Caco-2 (cell line): Measurements from ENCODE around the gene BTNL9. TPM values are rescaled to one million over a fixed set of nuclear protein-coding genes. Genes with fewer than 3 reads are reported as not detected.
A peak's percentile ranks its signal among the peaks of the same experiment; 100 is the strongest.

Source experiments
- Bru-seq: library from RNA; stranded (reverse); fragments of 400-500 nt; gene quantifications from one replicate; lab custom pipeline; 2021; lab: Mats Ljungman, UMichigan
- BruChase-seq, 2 experiments: library from RNA; stranded (reverse); fragments of 400-500 nt; gene quantifications; one replicate each; lab custom pipeline; 2021; lab: Mats Ljungman, UMichigan
- BruUV-seq: library from RNA; stranded (reverse); fragments of 400-500 nt; replicated peaks from 2 replicates; lab custom pipeline; 2021; lab: Mats Ljungman, UMichigan
- CTCF ChIA-PET: fragments of 300-600 bp; sonication (Branson Sonifier 250); formaldehyde crosslinking; loops from one replicate; lab custom pipeline; 2022; ENCODE audit warnings: antibody characterized with exemption; lab: Charles Lee
- POLR2A ChIA-PET: fragments of 300-600 bp; sonication (Branson Sonifier 250); formaldehyde crosslinking; loops from one replicate; lab custom pipeline; 2022; ENCODE audit warnings: antibody characterized with exemption; lab: Charles Lee
- DNase-seq, 2 experiments: peaks; one replicate each; pipeline versions ENCODE4 v3.0.0 to v3.0.0-alpha.2; 2020 to 2022
- H3K27me3 ChIP-seq: replicated peaks from 2 replicates; pipeline ENCODE4 v1.6.0; 2011; ENCODE audit warnings: low read length; ENCODE audit not compliant: control insufficient read depth, insufficient read depth
- H3K36me3 ChIP-seq: 2 replicates; pipeline ENCODE4 v1.5.1; 2011; ENCODE audit warnings: low read length; ENCODE audit not compliant: control insufficient read depth, insufficient read depth
- H3K4me1 ChIP-seq: fragments of 250-450 bp; sonication (Bioruptor Pico); 2 replicates; pipeline ENCODE4 v1.5.1; 2020; ENCODE audit warnings: mild to moderate bottlenecking
- H3K4me3 ChIP-seq: 2 replicates; pipeline ENCODE4 v1.5.1; 2011; ENCODE audit warnings: low read depth, mild to moderate bottlenecking, control low read depth, low read length
- H3K9me3 ChIP-seq: fragments of 250-450 bp; sonication (Bioruptor Pico); 2 replicates; pipeline ENCODE4 v1.5.1; 2020; ENCODE audit warnings: mild to moderate bottlenecking, moderate library complexity
- H3K27ac Mint-ChIP-seq: one replicate; pipeline ENCODE4 v1.8.0; 2022; ENCODE audit warnings: mixed read lengths; ENCODE audit not compliant: unreplicated experiment
- H3K27me3 Mint-ChIP-seq: one replicate; pipeline ENCODE4 v1.8.0; 2022; ENCODE audit warnings: mixed read lengths; ENCODE audit not compliant: insufficient read depth, unreplicated experiment
- H3K36me3 Mint-ChIP-seq: one replicate; pipeline ENCODE4 v1.8.0; 2022; ENCODE audit warnings: mild to moderate bottlenecking, mixed read lengths; ENCODE audit not compliant: insufficient read depth, unreplicated experiment
- H3K4me1 Mint-ChIP-seq: one replicate; pipeline ENCODE4 v1.8.0; 2022; ENCODE audit warnings: low read depth, mixed read lengths; ENCODE audit not compliant: unreplicated experiment
- H3K4me3 Mint-ChIP-seq: one replicate; pipeline ENCODE4 v1.8.0; 2022; ENCODE audit warnings: mild to moderate bottlenecking, moderate library complexity, mixed read lengths; ENCODE audit not compliant: unreplicated experiment
- H3K9me3 Mint-ChIP-seq: one replicate; pipeline ENCODE4 v1.8.0; 2022; ENCODE audit warnings: mixed read lengths; ENCODE audit not compliant: unreplicated experiment
- intact Hi-C: fragments of 100-400 bp; cut with micrococcal nuclease; formaldehyde crosslinking; loops from one replicate; pipeline ENCODE4 v1.10.0; 2022; ENCODE audit not compliant: unreplicated experiment
- long read RNA-seq: library from polyadenylated mRNA; stranded (forward); transcript quantifications from one replicate; pipeline ENCODE4 v2.0.0, GENCODE V29; 2022
- total RNA-seq: library from RNA; stranded (reverse); gene quantifications from 2 replicates; pipeline ENCODE4 v1.2.3, GENCODE V29; 2022
- TF ChIP-seq, protein P1 (sequence below), 2 experiments: fragments of 200-600 bp in 1 of 2; IDR thresholded peaks; 1 replicate in 1 of 2; 2 replicates in 1 of 2; pipeline versions ENCODE4 v1.5.1 to v1.8.0; 2011 to 2022; ENCODE audit warnings: antibody characterized with exemption in 1 of 2, control low read depth in 1 of 2, inconsistent platforms in 1 of 2, low read depth in 1 of 2, low read length in 1 of 2, mild to moderate bottlenecking in 1 of 2, moderate library complexity in 1 of 2; ENCODE audit not compliant: insufficient read depth in 1 of 2, severe bottlenecking in 1 of 2, unreplicated experiment in 1 of 2

The BTNL9 gene
- total RNA-seq (8.4 and 10.0 TPM in 2 replicates), Bru-seq, nascent RNA (percentile 47 among the genes with signal in this experiment), BruChase-seq, experiment 1, labeled RNA remaining after a 2-hour chase (percentile 56 among the genes with signal in this experiment), BruChase-seq, experiment 2, labeled RNA remaining after a 6-hour chase (percentile 55 among the genes with signal in this experiment)
- long read RNA-seq, partial matches to known transcripts = 1 of 4 reads
- long read RNA-seq, other reads (novel, unspliced or antisense) = 3 of 4 reads

DNA sequence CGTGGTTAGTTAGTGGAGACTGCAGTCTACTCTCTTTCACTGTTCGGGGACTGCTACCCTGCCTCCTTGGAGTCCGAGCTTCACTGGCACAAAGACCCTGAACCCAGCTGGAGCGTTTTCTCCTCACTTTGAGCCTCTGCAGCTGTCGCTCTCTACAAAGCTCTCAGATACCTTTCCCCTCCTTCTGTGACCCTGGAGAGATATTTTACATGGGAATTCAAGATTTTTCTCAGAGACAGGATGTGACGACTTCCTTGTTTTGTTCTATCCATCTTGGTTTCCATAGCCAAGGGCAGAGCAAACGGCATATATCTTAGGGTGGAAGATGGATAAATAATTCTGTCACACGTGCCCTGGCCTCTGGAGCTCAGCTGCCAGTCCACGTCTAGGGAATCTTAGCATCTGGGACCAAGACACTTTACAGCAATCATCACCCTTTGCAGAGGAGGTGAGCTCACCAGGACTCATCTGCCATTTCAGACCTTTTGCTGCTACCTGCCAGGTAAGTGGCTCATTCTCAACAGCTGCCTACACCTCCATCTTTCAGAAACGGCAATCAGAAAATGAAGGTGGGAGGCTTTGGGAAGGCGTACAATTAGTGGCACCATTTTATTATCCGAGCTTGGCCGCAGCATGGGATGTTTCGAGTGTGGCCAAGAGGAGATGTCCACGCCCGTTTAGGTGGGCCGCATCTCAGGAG, at the start of gene BTNL9:
Gene BTNL9, plus strand, starts transcription at position 336 of the 700 bp plus-strand sequence. CDS start 5,224 bp downstream, outside the sequence.
- no peaks in the 10 kb centered on the region for H3K27me3 ChIP-seq
- Mint-ChIP-seq H3K9me3 (no peaks in the 10 kb centered on the region), H3K4me3 (no peak within 1 kb of the TSS), H3K36me3 (no peaks in the 10 kb centered on the region), H3K4me1 (no peaks in the 10 kb centered on the region), H3K27me3 (peaks cover 5% of the 10 kb centered on the region), H3K27ac (no peak within 1 kb of the TSS)
- no peaks in the 10 kb centered on the region for H3K9me3 ChIP-seq
- intact Hi-C loops = loop anchor here (5.0 kb wide), 1 partner anchor 253 kb away; no protein-coding TSS in a partner anchor
- CTCF ChIA-PET = no interaction called here
- TF ChIP-seq, protein P1, sequence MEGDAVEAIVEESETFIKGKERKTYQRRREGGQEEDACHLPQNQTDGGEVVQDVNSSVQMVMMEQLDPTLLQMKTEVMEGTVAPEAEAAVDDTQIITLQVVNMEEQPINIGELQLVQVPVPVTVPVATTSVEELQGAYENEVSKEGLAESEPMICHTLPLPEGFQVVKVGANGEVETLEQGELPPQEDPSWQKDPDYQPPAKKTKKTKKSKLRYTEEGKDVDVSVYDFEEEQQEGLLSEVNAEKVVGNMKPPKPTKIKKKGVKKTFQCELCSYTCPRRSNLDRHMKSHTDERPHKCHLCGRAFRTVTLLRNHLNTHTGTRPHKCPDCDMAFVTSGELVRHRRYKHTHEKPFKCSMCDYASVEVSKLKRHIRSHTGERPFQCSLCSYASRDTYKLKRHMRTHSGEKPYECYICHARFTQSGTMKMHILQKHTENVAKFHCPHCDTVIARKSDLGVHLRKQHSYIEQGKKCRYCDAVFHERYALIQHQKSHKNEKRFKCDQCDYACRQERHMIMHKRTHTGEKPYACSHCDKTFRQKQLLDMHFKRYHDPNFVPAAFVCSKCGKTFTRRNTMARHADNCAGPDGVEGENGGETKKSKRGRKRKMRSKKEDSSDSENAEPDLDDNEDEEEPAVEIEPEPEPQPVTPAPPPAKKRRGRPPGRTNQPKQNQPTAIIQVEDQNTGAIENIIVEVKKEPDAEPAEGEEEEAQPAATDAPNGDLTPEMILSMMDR (IDR thresholded peaks at IDR 0.05; ENCODE audit: insufficient read depth in 1 of 2, low read depth in 1 of 2, low read length in 1 of 2, severe bottlenecking in 1 of 2, unreplicated experiment in 1 of 2) = no peak
- H3K4me1 ChIP-seq = no peaks in the 10 kb centered on the region
- H3K4me3 ChIP-seq = no peak within 1 kb of the TSS
- no peak for DNase-seq
- no peaks in the 10 kb centered on the region for H3K36me3 ChIP-seq
- POLR2A ChIA-PET = interaction anchor here (0.6 kb wide), 1 partner anchor 179 kb away, joined by 3 read pairs; the partner anchor contains the start of gene ZFP62
- no TSS peak for BruUV-seq

DNA sequence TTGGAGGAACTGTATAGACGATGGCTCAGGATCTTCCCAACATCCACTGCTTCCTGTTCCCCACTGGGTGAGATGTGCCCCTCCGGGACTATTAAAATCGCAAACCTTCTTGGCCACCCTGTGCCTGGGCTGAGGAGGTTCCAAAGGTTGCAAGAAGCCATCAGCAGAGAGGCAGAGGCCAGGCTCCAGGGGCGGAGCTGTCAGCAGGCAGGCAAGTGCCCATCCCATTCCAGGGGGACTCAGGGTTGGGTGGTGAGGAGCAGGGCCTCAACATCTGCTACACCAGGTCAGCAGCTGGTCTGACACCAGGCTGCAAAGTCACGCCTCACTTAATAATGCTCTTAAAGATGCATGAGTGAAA, 49.2 kb upstream of the BTNL9 start:
- POLR2A ChIA-PET = no interaction called here
- no peak overlapping the region for H3K4me3 Mint-ChIP-seq
- peaks cover 10% of the 10 kb centered on the region for H3K9me3 Mint-ChIP-seq
- H3K4me1 Mint-ChIP-seq = peaks cover 10% of the 10 kb centered on the region
- Histone ChIP-seq H3K9me3 (no peaks in the 10 kb centered on the region), H3K36me3 (no peaks in the 10 kb centered on the region), H3K4me3 (no peak overlapping the region), H3K27me3 (no peaks in the 10 kb centered on the region), H3K4me1 (no peaks in the 10 kb centered on the region)
- no peaks in the 10 kb centered on the region for H3K27me3 Mint-ChIP-seq
- H3K27ac Mint-ChIP-seq = no peak overlapping the region
- no TSS peak for BruUV-seq
- H3K36me3 Mint-ChIP-seq = no peaks in the 10 kb centered on the region
- CTCF ChIA-PET = no interaction called here
- DNase-seq = no peak
- intact Hi-C loops = no loop called here
- TF ChIP-seq, protein P1 (IDR thresholded peaks at IDR 0.05; ENCODE audit: insufficient read depth in 1 of 2, low read depth in 1 of 2, low read length in 1 of 2, severe bottlenecking in 1 of 2, unreplicated experiment in 1 of 2) = no peak

DNA sequence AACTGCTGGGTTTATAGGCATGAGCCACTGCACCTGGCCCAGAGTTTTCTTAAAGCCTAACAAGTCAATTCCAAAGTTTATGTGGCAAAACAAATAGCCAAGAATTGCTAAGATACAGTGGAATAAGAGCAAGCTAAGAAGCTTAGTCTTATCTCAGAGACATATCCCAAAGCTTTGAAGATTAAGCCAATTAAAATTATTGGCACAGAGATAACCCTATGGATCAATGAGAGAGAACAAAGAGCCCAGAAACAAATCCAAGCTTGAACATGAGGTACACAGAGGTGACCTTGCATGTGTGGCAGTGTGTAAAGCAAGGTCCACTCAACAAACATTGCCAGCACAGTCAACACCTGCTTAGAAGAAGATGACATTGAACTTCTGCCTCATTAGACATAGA, 38.1 kb upstream of the BTNL9 start:
- CTCF ChIA-PET = interaction anchor here (0.9 kb wide), 1 partner anchor 133 kb away, joined by 3 read pairs; no protein-coding TSS in a partner anchor
- Histone ChIP-seq H3K36me3 (no peaks in the 10 kb centered on the region), H3K4me3 (no peak overlapping the region), H3K27me3 (no peaks in the 10 kb centered on the region), H3K4me1 (no peaks in the 10 kb centered on the region), H3K9me3 (peaks cover 3% of the 10 kb centered on the region; the same call in 1 of the 2 replicates)
- Mint-ChIP-seq H3K27ac (no peak overlapping the region), H3K4me1 (no peaks in the 10 kb centered on the region), H3K4me3 (no peak overlapping the region), H3K9me3 (no peaks in the 10 kb centered on the region), H3K27me3 (peaks cover under 1% of the 10 kb centered on the region), H3K36me3 (no peaks in the 10 kb centered on the region)
- intact Hi-C loops = loop anchor here (5.0 kb wide), 1 partner anchor 140 kb away; the partner anchor contains the start of gene ZFP62
- POLR2A ChIA-PET = no interaction called here
- DNase-seq = peak in 1 of 2 experiments; percentile 54
- TF ChIP-seq, protein P1 (IDR thresholded peaks at IDR 0.05; ENCODE audit: insufficient read depth in 1 of 2, low read depth in 1 of 2, low read length in 1 of 2, severe bottlenecking in 1 of 2, unreplicated experiment in 1 of 2) = no peak
- no TSS peak for BruUV-seq
